MM.1S (cell line): ENCODE measurements around the gene APOB.

Experiments
- CTCF ChIP-seq: fragments of 300-600 bp; sonication (generic); IDR thresholded peaks from 2 replicates; pipeline ENCODE4 v1.5.1; 2016; ENCODE audit warnings: antibody characterized with exemption, low read length, mixed read lengths
- EZH2 ChIP-seq: fragments of 300-600 bp; sonication (generic); optimal IDR thresholded peaks from 2 replicates; pipeline ENCODE3; 2017; ENCODE audit warnings: low read depth, mild to moderate bottlenecking, antibody characterized with exemption, low read length, mixed read lengths

DNA sequence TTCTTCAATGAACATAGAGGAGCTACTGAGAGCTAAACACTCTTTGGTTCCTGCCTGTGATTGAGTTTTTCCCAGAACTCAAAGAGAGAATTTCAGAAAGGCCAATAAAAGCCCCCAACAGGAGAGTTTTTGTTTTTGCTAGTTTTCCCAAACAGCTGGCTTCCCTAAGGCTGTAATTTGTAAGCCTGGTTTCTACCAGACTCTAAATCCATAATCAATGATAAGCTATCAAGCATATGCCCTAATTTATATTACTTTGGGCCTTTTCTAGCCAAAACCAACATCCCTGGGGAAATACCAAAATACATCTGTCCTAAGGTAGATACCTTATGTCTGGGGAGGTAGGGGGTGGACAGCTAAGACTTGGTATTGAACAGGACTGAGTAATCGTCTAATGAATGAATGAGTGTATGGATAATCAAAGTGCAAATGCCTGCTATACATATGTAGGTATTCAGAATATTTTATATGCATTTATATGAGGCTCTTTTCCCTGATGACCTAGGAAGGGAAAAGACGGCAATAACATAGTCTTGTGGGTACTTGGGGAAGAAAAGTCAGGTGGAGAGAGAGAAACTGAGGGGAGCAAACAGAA, 26.0 kb upstream of the APOB start:
- TF ChIP-seq CTCF (no peak), EZH2 (no peak)
